NOMO-1 treated with dmso at 0.1 percent for 144 hours (cell line): ENCODE measurements around the gene GPR137C.
A peak's percentile ranks its signal among the peaks of the same experiment; 100 is the strongest.

ENCODE experiments used
- DNase-seq: peaks from one replicate; lab custom pipeline; 2025; ENCODE audit not compliant: unreplicated experiment; lab: John Stamatoyannopoulos, UW

GPR137C gene, protein sequence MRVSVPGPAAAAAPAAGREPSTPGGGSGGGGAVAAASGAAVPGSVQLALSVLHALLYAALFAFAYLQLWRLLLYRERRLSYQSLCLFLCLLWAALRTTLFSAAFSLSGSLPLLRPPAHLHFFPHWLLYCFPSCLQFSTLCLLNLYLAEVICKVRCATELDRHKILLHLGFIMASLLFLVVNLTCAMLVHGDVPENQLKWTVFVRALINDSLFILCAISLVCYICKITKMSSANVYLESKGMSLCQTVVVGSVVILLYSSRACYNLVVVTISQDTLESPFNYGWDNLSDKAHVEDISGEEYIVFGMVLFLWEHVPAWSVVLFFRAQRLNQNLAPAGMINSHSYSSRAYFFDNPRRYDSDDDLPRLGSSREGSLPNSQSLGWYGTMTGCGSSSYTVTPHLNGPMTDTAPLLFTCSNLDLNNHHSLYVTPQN

DNA sequence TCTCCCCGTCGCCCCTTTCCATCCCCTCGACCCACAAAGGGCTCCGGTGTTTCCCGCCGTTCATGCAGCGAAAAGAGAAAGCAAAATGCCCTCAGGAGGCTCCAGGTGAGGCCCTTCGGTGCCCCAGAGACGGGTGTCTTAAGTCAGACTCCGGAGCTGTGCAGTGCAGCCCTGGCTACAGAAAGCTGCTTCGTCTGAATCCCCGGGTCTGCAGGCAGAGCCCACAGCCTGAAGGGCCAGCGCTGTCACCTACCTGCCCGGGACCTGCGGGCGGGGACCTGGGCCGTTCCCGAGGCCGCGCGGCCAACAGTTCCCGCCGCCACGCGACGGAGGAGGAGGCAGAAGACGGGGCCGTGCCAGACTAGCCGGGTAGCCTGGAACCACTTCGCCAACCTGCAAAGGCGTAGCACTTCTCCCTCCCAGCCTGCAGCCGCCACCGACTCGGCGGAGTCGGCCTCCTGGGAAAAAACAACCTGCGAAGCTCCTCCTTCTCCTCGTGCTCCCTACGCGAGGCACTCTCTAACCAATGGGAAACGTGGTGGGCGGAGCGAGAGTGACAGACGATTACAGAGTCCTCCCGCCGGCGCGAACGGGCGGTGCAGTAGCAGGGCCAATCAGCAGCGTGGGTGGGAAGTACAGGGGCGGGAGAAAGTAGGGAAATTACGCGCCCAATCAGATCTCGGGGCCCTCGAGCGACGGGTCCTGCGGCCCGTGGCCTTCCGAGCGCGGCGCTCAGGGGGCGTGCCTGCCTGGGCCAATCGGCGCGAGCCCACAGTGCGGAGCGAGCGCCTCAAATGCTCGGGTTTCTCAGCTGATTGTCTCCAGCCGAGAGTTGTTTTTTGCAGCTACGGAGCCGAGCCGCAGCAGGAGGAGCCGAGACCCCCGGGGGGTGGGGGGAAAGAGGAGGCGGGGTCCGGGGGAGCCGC, at the start of gene GPR137C, which contains the start of gene TXNDC16:
GPR137C (plus strand) TSS at position 774 of the 926 bp plus-strand sequence. CDS start 312 bp downstream, outside the sequence.
TXNDC16 (minus strand) TSS at position 443 of the 926 bp plus-strand sequence. CDS start 8,948 bp downstream, outside the sequence.
- DNase-seq = peak; percentile 99

DNA sequence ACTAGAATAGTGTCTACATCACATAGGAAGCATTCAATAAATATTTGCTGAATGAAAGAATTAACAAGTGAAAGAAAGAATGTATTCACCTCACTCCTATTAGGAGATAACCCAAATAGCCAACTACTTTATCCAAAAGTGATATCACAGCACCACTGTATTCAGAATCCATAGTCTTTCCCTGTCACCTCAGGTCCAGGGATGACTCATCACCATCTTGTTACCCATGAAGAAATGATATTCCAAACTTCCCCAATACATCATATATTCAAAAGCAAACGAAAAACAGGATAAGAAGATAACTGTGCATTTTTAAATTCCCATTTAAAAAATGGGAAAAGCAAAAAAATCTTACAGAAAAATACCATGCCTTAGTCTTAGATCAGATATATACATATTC, 39.4 kb upstream of the GPR137C start:
- no peak for DNase-seq

DNA sequence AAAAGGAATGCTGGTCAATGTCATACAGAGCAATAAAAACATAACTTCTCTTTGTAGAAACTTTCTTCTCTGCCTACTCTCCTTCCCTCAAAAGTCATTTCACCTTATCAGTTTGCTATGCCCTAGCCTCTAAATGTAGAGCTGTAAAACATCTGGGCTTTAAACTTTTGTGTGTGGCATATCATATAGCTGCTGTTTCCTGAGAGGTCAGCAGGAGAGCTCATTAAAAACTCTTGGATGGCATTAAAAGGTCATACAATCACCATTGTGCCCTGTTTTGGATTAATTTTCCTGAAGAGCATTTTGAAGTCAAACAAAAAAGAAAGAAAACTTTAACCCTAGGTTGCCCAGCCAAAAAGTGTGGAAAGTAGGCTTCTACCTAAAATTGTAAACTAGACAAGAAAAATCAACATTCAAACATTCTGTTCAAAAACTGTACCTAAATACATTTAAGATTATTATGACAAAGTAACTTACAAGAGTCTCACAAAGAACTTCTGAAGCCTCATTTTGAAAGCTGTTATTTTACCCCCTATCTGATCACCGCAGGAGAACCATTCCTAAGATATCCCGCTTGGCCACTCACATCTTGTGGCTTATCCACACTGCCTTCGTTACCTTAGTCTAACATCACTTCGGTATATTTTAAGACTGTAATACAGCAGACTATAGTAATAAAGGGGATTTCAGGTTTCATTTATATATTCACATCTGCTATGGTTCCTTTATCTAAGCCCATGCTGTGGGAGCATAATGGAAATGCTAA, 38.4 kb upstream of the GPR137C start:
- DNase-seq = no peak

DNA sequence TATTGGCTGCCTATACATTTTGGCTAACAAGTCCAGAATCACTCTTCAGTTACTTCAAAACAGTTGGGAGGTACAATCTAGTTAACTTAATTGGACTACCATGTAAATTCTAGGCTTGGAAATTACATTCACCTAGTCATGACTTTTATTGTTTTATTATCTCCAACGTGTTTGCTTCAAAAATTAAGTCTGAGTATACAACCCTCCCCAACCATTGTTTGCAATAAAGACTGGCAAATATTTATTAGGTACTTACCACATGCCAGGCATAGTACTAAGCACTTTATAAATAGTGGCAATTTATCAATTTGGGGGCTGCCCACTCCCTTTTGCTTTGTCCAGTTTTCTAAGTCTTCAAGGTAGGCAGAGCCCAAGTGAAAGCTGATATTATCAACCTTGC, 30.6 kb upstream of the GPR137C start:
- DNase-seq = no peak

DNA sequence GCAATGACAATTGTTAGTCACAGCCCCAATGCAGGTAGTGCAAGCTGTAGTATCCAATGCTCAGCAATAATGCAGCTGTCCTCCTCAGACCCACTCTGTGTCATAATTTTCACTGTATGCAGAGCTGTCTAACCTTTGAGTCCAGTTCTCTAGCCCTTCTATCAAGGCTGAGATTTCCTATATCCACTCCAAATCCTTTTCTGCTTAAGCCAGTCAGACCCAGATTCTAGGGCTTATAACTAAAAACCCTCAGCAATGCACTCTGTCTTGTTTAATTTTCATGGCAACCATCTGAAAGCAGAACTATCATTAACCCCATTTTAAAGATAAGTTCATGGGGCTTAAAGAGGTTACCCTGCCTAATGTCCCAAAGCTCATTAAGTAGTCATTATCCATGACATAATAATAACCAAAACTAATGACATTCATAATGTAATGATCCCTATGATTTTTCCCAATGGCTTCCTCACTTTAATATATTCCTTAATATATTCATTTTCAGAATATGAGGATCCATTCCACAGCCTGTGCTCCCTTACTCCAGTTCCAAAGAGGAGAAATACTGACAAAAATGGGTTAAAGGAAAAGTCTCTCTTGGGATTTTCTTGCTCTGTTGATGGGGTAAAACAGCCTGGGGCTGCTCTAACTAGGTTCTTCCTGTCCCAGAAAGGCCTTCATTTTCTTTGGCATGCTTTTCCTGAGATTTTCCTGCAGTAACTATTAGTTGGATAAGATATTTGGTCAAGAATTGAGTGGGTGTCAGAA, 29.9 kb upstream of the GPR137C start:
- DNase-seq = no peak

DNA sequence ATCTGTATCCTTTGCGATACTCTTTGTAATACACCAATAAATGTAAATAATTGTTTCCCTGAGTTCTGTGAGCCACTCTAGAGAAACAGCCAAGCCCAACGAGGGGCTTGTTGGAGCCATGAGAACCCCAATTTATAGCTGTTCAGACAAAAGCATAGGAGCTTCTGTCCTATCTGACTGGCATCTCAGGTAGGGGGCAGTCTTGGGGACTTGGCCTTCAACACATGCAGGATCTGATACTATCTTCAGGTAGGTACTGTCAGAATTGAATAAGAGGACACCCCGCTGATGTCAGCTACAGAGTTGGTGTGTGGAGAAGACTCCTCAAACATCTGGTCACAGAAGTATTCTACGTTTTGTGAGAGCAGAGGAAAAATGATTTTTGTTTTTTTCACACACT, 25.6 kb upstream of the GPR137C start:
- no peak for DNase-seq

DNA sequence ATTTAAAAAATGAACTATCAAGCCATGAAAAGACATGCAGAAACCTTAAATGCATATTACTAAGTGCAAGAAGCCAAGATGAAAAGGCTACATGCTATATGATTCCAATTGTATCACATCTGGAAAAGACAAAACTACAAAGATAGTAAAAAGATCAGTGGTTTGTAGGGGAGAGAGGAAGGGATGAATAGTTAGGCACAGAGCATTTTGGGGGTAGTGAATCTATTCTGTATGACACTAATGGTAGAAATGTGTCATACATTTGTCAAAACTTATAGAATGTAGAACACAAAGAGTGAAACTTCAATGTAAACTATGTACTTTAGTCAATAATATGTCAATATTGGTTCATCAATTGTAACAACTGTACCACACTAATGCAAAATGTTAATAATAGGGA, 21.2 kb upstream of the GPR137C start:
- no peak for DNase-seq

DNA sequence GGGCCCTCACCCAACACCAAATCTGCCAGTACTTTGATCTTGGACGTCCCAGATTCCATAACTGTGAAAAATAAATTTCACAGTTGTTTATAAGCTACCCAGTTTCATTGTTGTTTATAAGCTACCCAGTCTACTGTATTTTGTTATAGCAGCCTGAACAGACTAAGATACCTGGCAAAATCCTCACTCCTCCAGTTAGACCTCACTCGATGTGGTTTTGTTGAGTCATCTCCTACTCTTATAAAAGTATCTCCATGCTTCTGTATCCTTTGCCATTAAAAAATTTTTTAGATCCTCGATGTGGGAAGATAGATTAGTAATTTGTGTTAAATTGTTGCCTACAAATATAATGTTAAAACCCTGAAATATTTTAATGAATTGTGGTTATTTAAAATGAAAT, 16.4 kb upstream of the GPR137C start:
- no peak for DNase-seq

DNA sequence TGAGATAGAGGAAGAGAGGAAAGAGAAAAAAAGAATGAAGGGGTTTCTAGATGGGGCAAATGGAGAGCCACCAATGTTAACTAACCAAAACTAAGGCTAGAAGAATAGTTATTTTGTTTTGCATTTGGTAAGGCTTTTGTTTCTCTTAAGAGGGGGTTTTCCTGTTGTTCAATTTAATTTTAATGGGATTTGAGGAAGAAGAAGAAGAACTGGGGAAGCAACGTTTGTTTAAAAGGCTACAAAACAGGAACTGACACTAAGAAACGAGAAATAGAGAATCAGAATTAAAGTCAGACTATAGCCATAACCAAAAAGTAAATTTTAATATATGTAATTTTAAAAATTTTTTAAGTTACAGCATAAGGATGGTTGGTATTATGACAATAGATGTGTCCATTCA, 14.0 kb upstream of the GPR137C start:
- no peak for DNase-seq

DNA sequence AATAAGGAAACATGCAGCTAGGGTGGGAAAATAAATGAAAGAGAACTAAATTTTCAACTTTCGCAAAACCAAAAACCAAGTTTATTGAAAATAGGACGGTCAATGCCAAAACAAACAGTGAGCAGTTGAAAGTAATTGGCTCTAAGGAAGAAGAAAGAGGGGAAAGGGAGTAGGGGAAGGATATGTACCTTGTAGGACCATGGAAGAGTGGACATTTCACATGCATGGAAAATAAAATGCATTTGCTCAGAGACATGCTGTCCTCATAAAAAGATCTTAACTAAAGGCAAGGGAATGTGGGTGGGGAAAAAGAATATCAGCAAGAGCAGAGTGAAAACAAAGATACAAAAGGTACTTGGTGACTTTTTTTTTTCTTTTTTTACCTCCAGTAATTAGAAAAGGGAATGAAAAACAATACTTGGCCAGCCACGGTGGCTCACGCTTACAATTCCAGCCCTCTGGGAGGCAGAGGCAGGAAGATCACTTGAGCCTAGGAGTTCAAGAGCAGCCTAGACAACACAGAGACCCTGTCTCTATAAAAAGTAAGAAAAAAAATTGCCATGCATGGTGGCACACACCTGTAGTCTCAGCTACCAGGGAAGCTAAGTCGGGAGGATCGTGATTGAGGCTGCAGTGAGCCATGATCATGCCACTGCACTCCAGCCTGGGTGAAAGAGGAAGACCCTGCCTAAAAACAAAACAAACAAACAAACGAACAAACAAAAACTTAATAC, 6.9 kb upstream of the GPR137C start:
- no peak for DNase-seq

DNA sequence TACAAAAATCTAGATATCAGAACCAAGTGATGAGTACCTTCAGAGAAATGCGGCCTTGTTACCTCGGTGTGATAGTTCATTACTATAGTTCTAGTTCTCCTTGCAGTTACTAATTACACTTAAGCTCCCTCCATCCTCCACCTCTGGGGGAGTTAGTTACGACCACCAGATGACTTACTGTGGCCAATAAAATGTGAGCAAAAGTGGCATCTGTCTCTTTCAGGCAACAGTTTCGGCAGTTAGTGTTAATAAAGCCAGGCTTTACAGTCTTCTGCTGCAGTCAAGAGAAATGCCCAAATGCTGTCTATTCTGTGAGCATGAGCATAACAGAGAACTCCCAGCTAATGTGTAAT, 6.3 kb upstream of the GPR137C start:
- no peak for DNase-seq

DNA sequence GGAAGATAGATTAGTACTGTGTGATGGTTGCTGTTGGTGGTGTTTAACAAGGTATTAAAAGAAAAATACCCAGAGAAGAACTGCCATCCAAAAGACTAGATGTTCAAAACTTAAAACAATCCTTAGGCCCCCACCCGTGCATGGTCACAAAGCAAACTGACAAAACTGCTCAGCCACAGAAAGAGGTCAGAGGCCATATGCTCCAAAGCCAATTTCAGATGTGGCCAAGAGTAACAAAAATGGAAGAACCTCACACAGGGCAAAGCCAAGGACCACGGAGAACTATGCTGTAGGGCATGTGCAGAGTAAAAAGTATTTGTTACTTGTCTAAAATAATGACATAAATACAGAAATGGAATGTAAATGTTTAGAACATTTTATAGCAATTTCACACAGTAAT, 5.6 kb upstream of the GPR137C start:
- no peak for DNase-seq

DNA sequence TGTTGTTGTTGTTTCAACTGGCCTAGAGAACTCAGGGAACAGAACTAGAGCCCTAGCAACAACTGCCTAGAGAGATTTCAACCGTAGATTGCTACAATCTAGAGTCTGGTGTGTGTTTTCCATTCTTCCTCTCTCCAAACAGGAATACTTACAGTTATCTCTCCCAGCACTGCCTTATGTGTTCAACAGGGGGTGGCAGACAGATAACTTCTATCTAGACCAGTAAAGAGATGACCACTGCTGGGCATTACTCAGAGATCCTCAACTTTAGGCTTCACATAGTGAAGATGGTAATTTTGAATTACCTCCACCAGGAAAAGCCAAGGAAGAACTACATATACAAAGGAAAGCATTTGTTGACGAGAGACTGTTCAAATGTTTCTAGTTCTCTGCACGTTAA, 5.1 kb upstream of the GPR137C start:
- DNase-seq = no peak

DNA sequence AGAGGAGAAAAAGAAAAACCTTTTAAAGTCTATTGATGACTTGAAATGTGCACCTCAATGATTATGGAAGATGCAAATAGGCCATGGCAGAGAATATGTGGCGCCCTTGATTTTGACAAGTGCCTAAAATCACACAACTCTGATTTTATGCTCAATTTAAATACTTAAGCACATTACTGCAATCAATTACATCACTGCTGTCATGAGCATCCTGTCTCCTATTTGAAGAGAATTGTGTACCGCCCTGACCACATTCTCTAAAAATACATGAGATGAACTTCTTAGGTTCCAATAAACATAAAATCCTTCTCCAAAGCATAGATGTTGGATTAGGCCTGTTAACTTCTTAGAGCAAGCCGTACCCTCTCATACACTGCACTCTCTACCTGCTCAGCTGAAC, 2.0 kb upstream of the GPR137C start:
- DNase-seq = no peak

DNA sequence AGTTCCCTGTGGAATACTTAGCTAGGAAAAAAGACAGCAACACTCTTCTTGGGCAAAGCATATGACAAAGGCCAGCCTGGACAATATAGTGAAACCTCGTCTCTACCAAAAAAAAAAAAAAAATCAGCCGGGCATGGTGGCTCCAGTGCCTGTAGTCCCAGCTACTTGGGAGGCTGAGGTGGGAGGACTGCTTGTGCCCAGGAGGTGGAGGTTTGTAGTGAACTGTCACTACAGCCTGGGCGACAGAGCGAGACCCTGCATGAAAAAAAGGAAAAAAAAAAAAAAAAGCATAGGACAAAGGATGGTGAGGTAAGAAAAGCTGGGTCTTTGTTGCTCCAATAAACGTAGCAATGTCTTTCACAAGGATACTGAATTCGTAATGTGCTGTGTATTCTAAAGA, 1.4 kb upstream of the GPR137C start:
- DNase-seq = no peak

DNA sequence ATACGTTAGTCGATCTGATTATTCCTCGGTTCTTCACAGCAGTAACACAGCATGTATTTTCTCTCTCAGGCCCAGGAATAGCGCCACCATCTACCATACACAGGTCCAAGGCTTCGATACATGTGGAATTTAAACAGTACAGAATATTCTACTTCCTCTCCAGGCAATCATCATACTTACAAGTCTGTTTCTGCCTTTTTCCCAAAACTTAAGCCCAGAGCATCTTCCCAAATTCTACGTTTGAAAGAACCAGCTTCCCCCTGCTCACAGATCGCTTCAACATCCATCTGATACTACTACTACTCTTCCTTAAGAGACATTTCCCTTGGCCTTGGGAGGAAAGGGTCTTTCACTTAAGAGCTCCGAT, 957 bp upstream of the GPR137C start:
- no peak for DNase-seq

DNA sequence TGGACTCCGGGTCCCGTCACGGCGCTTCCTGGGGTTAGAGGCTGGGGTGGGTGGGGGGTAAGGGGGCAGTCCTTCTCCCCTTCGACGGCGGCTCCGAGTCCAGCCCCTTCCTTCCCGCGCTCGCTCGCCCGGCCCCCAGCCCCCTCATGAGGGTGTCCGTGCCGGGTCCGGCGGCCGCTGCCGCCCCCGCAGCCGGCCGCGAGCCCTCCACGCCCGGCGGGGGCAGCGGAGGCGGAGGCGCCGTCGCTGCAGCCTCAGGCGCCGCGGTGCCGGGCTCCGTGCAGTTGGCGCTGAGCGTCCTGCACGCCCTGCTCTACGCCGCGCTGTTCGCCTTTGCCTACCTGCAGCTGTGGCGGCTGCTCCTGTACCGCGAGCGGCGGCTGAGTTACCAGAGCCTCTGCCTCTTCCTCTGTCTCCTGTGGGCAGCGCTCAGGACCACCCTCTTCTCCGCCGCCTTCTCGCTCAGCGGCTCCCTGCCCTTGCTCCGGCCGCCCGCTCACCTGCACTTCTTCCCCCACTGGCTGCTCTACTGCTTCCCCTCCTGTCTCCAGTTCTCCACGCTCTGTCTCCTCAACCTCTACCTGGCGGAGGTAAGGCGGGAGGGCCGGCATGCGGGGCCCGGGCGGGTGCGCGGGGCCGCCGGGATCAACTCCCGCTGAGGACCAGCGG, 500 bp downstream of the GPR137C start:
- no peak for DNase-seq

DNA sequence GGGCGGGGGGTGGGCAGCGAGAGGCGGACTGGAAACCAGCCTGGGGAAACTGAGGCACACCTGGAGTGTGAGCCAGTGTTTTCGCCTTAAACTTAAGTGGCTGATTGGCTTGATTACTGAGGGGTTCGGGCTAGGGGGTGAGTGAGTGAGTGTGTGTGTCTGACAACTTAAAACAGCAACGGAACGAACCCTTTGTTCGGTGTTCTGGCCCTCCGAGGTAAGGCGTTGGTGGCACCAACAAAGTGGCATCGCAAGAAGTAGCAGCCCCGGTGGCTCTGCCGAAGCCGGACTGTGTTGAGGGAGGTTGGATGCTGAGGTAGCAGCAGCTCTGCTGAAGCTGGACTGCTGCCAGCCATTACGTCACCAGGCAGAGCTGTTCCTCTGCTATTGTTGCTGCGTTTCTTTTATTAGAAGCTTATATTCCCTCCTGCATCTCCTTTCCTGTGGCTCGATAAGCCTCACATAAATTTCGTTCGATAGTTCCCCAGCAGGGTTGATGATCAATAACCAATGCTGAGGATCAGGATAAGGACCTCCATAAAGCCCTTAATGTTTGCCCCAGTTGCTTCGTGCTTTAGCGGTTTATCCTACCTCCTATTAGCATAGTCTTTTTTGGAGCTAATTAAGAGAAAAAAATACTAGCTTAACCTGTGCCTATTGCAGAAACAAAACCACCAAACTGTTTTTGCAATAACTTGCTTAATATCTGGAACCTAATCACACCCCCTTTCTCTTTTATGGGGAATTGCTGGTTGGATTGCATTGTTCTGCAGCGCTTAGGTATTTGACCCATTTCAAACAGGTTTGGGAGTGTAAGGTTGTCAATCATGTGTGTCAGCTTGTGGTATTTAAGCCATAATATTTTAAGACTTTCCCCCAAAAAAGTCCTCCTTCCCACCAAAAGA, 1.3 kb downstream of the GPR137C start:
- peak; percentile 31 for DNase-seq
